Neural cell (in vitro differentiated cells): ENCODE results near the gene IFT80.

Experiments
- POLR2AphosphoS5 ChIP-seq: IDR thresholded peaks from 2 replicates; pipeline ENCODE4 v1.6.1; 2012
- TF ChIP-seq, protein P1 (sequence below): fragments of 450-650 bp; IDR thresholded peaks from 2 replicates; pipeline ENCODE4 v1.5.1; 2014; ENCODE audit warnings: antibody characterized with exemption, mild to moderate bottlenecking, moderate library complexity; ENCODE audit not compliant: poor library complexity, severe bottlenecking

DNA sequence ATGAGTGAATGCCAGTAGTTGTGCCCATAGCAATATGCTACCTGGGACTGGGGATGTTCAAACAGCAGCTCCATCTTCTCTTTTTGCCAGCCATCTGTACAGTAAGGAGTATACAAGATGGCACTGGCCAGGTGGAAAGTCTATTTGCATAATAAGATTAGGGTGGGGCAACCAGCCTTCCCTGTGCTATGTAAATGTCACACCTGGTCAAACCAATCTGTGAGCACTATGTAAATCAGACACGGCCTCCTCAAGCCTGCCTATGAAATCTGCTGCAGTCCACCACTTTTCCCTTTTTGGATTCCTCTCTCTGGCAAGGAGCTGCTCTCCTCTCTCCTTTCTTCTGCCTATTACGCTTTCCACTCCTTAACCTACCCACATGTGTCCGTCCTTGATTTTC, 120.8 kb downstream of the IFT80 start:
- TF ChIP-seq, protein P1, sequence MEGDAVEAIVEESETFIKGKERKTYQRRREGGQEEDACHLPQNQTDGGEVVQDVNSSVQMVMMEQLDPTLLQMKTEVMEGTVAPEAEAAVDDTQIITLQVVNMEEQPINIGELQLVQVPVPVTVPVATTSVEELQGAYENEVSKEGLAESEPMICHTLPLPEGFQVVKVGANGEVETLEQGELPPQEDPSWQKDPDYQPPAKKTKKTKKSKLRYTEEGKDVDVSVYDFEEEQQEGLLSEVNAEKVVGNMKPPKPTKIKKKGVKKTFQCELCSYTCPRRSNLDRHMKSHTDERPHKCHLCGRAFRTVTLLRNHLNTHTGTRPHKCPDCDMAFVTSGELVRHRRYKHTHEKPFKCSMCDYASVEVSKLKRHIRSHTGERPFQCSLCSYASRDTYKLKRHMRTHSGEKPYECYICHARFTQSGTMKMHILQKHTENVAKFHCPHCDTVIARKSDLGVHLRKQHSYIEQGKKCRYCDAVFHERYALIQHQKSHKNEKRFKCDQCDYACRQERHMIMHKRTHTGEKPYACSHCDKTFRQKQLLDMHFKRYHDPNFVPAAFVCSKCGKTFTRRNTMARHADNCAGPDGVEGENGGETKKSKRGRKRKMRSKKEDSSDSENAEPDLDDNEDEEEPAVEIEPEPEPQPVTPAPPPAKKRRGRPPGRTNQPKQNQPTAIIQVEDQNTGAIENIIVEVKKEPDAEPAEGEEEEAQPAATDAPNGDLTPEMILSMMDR, result no peak
- TF ChIP-seq POLR2AphosphoS5, result no peak
